GM19193 (cell line): ENCODE results near the gene TIE1.

Experiments used
- POLR2A ChIP-seq: IDR thresholded peaks from 4 replicates; pipeline ENCODE4 v1.6.1; 2011; ENCODE audit not compliant: insufficient read depth, insufficient read length; ENCODE audit errors: extremely low read depth

TIE1 gene

DNA sequence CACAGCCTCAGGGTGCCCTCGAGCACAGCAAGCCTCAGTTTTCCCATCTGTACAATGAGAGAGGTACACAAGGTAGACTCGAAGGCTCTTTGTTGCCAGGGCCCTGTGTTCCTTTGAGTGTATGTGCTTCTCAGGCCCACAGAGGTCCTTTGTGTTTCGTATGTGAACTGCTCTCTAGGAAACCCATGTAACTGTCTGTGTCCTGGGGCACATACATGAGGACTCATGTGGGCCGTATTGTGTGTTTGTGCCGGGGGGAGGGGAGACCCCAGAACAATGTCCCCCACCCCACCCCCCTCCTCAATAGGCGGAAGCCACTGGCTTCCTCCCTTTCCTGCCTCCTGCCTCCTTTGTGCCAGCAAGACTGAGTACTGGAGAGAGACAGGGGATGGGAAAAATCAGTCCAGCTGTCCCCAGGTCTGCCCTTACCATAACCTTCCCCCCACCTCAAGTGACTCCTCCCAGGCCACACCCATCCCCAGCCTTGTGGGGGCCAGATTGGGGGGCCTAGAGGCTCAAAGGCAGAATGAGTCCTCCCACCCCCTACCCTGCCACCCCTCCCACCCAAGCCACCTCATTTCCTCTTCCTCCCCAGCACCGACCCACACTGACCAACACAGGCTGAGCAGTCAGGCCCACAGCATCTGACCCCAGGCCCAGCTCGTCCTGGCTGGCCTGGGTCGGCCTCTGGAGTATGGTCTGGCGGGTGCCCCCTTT is at the start of gene TIE1:
TIE1 (plus strand) TSS at position 605 of the 717 bp plus-strand sequence; CDS start at position 695, 90 bp downstream.
- no peak for TF ChIP-seq POLR2A

DNA sequence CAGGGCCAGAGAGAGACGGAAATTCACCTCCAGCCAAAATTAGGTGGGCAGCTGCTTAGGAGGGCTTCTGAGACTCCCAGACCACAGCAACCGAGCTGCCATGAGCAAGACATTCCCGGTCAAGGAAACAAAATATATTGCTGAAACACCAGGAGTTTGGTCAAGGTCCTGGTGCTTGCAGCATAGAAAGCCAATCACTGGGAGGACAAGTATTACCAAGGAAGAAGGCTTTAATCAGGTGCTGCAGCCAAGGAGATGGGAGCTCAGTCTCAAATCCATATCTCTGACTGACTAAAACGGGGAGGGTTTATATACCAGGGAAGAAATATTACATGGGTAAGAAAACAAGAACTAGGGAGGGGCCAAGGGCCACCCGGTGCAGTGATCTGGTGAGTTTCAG is 49.8 kb upstream of the TIE1 start:
- no peak for TF ChIP-seq POLR2A

- no peak for TF ChIP-seq POLR2A
These were observed 48.6 kb upstream of the TIE1 start for GRCh38 chr1:43252225-43252624.

GRCh38 chr1:43253173-43253572 is 47.6 kb upstream of the TIE1 start:
- TF ChIP-seq POLR2A, result no peak

DNA sequence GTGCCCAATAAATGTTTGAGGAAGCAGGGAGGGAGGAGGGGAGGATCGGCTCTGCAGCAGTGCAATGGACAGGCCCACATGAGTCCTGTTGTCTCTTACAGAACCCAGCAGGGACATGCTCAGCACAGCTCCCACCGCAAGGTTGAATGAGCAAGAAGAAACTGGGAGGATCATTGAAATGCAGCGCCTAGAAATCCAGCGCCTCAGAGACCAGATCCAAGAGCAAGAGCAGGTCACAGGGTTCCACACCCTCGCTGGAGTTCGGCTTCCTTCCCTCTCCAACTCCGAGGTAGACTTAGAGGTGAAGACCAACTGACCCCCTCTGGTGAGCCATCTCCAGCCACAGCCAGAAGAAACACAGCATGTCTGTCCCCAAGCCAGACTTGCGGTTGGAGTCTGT is 46.9 kb upstream of the TIE1 start:
- no peak for TF ChIP-seq POLR2A

DNA sequence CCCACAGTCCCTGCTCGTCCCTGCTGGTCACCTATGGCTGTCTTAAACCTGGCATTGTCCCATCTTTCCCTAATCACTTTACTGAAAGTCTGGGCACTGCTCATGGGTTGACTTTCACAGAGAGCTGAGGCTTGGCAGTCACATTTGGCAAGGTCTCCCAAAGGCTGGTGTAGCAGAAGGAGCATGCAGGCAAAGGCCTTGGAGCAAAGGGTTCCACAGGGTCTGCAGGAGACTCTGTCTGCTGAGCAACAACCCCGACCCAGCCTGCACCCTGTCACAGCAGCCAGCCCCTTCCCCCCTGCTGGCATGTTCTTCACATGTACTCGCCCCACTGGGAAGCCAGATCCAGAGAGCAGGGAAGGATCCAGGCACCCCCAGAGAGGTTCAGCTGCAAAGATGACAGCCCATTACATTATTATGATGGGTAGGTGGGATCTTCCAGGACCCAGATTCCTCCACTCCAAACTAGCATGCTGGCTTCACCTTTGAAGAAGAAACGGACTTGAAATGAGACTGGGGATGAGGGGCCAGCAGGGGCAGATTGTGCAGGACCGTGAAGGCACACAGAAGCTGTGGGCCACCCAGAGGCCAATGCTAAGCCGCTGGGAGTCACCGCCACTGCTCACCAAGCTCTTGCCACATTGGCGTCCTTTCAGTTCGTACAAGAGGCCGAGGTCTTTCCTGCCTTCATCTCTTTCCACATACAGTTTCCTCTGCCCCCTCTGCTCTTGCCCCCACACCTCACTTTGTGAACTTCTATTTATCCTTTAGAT is 45.2 kb upstream of the TIE1 start:
- TF ChIP-seq POLR2A, result no peak

GRCh38 chr1:43256675-43257570 is 43.9 kb upstream of the TIE1 start:
- no peak for TF ChIP-seq POLR2A

DNA sequence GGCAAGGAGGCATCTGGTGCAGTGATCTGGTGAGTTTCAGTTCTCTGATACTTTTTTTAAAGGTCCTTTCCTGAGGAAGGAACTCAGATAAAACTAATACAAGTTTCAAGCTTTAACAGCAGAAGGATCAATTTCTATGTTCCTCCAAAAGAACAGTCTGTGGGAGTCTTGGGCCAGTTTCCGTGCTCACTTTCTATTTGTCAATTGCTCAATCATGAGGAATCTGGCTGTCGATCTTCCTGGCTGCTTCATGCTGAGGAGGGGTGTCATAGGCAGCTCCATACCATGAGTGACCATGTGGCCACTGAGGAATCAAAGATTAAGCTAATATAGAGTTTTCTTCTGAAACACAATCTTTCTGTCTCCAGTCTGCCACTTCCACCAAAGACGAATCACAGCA is 42.4 kb upstream of the TIE1 start:
- no peak for TF ChIP-seq POLR2A

- TF ChIP-seq POLR2A, result no peak
These were observed 35.4 kb upstream of the TIE1 start for GRCh38 chr1:43265431-43265830.

- no peak for TF ChIP-seq POLR2A
These were observed 33.9 kb upstream of the TIE1 start for GRCh38 chr1:43266881-43267280.

GRCh38 chr1:43267291-43267805 is 33.4 kb upstream of the TIE1 start:
- TF ChIP-seq POLR2A, result no peak

- TF ChIP-seq POLR2A, result no peak
These were observed 32.9 kb upstream of the TIE1 start for GRCh38 chr1:43267818-43268425.

GRCh38 chr1:43269627-43270375 is 31.0 kb upstream of the TIE1 start, which contains the start of gene TMEM125:
Gene TMEM125 (plus strand): TSS chr1:43269983. CDS start chr1:43272723, 2,740 bp downstream.
- TF ChIP-seq POLR2A, result no peak

DNA sequence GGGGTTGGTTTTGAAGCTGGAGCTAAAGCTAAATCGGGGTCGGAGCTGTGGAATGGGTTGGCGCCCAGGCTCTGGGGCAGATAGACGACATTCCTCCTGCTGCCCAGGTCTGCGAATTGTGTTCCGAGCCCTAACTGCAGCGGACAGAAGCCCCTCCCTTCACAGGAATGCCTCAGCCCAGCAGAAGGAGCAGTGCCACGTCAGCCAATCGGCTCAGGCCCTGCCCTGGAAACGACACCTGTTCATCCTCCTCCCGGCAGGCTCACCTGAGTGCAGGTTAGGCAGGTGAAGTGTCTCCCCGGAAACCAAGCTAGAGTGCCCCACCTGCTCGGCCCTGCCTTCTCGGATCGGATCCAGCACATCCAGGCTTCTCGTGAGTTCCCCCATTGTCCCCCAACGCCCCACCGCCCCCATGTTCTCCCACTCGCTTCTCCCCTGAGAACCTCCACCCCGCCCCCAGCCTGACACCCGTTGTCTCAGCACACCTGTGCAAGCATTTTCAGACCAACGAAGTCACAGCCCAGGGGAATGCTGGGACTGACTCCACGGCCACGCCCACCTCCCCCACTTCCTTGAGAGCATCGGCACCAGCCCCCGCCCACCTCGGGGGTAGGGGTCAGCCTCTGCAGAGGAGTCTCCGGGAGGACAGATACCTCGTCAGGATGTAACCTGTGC is 30.2 kb upstream of the TIE1 start:
- TF ChIP-seq POLR2A, result no peak
